DMS53 treated with DMSO at 0.1 percent for 48 hours (cell line): ENCODE data around the gene MICB.
"Not testable (repeated sequence)": the region's sequence is repeated elsewhere in the genome, so short reads cannot be mapped to it uniquely, and the experiment has no call there.

Source experiments
- DNase-seq: peaks from one replicate; lab custom pipeline; 2025; ENCODE audit not compliant: unreplicated experiment; lab: John Stamatoyannopoulos, UW

MICB gene

GRCh38 chr6:31535538-31536324 lies 37.8 kb downstream of the MICB start:
- no peak for DNase-seq

GRCh38 chr6:31538805-31539400 lies 41.0 kb downstream of the MICB start:
- no peak for DNase-seq

- no peak for DNase-seq
Observed at GRCh38 chr6:31540640-31541039, 42.7 kb downstream of the MICB start.

GRCh38 chr6:31541059-31541657 lies 43.2 kb downstream of the MICB start:
- peak; percentile 34 for DNase-seq

GRCh38 chr6:31541658-31542521 lies 43.9 kb downstream of the MICB start, which contains the start of gene DDX39B:
DDX39B (minus strand) TSS chr6:31542003; CDS start chr6:31540532, 1,471 bp downstream.
- DNase-seq = peak; percentile 96

GRCh38 chr6:31543639-31544038 lies 45.7 kb downstream of the MICB start:
- DNase-seq = no peak

GRCh38 chr6:31544676-31545075 lies 46.7 kb downstream of the MICB start:
- DNase-seq = no peak

GRCh38 chr6:31545291-31545690 lies 47.3 kb downstream of the MICB start:
- DNase-seq = no peak

- DNase-seq = peak; percentile 97
Observed at GRCh38 chr6:31546339-31546957, 48.5 kb downstream of the MICB start, which contains the start of gene ATP6V1G2. ATP6V1G2 (minus strand) TSS chr6:31546608; CDS start chr6:31546559, 49 bp downstream.

GRCh38 chr6:31546958-31547726 lies 49.2 kb downstream of the MICB start, which contains the start of gene NFKBIL1:
NFKBIL1 (plus strand) TSS chr6:31547608; CDS start chr6:31547695, 87 bp downstream.
- peak; percentile 94 for DNase-seq

GRCh38 chr6:31547727-31548543 lies 50.0 kb downstream of the MICB start:
- DNase-seq = no peak

- no peak for DNase-seq
Observed at GRCh38 chr6:31548544-31548873, 50.6 kb downstream of the MICB start.

GRCh38 chr6:31551371-31551770 lies 53.4 kb downstream of the MICB start:
- not testable (repeated sequence) for DNase-seq

- DNase-seq = no peak
Observed at GRCh38 chr6:31556307-31556706, 58.4 kb downstream of the MICB start.

- no peak for DNase-seq
Observed at GRCh38 chr6:31557443-31558317, 59.7 kb downstream of the MICB start.

- no peak for DNase-seq
Observed at GRCh38 chr6:31558318-31558625, 60.3 kb downstream of the MICB start.

GRCh38 chr6:31558631-31559500 lies 60.9 kb downstream of the MICB start:
- DNase-seq = no peak
